Activated CD8-positive, alpha-beta T cell treated with anti-CD3 and anti-CD28 coated beads for 36 hours (primary cell): ENCODE results near the gene ITGA6. TPM values are rescaled to one million over a fixed set of nuclear protein-coding genes. Genes with fewer than 3 reads are reported as not detected.

Experiments
- ATAC-seq: fragments of 200-7000 bp; cut with Tn5 transposase; one replicate; pipeline ENCODE4 v1.10.0; 2021; ENCODE audit warnings: mild to moderate bottlenecking, moderate library complexity
- CTCF ChIA-PET: fragments of 350-600 bp; sonication (Branson Sonifier 250); formaldehyde crosslinking; loops from one replicate; lab custom pipeline; 2021; ENCODE audit warnings: antibody characterized with exemption; lab: Charles Lee
- POLR2A ChIA-PET: fragments of 350-600 bp; sonication (Branson Sonifier 250); formaldehyde crosslinking; loops from one replicate; lab custom pipeline; 2021; ENCODE audit warnings: antibody characterized with exemption; lab: Charles Lee
- DNase-seq: peaks from one replicate; pipeline ENCODE4 v3.0.0-alpha.2; 2020
- H3K27ac Mint-ChIP-seq: one replicate; pipeline ENCODE4 v1.8.0; 2021; ENCODE audit warnings: mild to moderate bottlenecking, mixed read lengths
- H3K27me3 Mint-ChIP-seq: one replicate; pipeline ENCODE4 v1.8.0; 2021; ENCODE audit warnings: mixed read lengths
- H3K36me3 Mint-ChIP-seq: one replicate; pipeline ENCODE4 v1.8.0; 2021; ENCODE audit warnings: low read depth, mixed read lengths
- H3K4me1 Mint-ChIP-seq: one replicate; pipeline ENCODE4 v1.8.0; 2021; ENCODE audit warnings: low read depth, mixed read lengths
- H3K4me3 Mint-ChIP-seq: one replicate; pipeline ENCODE4 v1.8.0; 2021; ENCODE audit warnings: mild to moderate bottlenecking, moderate library complexity, mixed read lengths
- H3K9me3 Mint-ChIP-seq: one replicate; pipeline ENCODE4 v1.8.0; 2021; ENCODE audit warnings: mixed read lengths
- intact Hi-C: fragments of 100-400 bp; cut with micrococcal nuclease; formaldehyde crosslinking; loops from one replicate; pipeline ENCODE4 v1.10.0; 2022
- total RNA-seq, 2 experiments: library from RNA; stranded (reverse); gene quantifications; one replicate each; pipeline ENCODE4 v1.2.3, GENCODE V29; 2021
- TF ChIP-seq, protein P1 (sequence below): fragments of 200-600 bp; IDR thresholded peaks from one replicate; pipeline ENCODE4 v1.8.0; 2022; ENCODE audit warnings: antibody characterized with exemption, mild to moderate bottlenecking

Gene ITGA6
- total RNA-seq, 2 experiments from 2014 or later = 7.9 to 8.4 TPM

DNA sequence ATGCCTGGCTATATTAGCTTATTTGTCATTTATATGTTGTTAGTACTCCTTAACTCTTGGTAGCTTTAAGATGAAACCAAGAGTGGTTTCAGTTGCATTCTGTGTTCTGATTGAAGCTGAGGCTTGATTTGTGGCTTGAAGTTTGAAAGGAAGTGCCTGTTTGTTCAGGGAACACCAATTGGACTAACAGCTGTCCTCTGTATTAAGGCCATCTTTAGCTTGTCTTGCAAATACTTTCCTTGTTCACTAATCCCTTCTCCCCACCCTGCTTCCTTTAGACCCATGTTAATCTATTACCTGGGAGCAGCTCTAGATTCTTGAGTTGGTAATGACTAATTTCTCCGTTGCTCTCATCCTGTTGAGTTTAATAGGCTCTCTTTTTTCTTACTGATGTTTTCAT, 13.4 kb downstream of the ITGA6 start:
- no peak overlapping the region for H3K27ac Mint-ChIP-seq
- ChIA-PET CTCF (interaction anchor here (1.2 to 33.7 kb wide), 5 partner anchors 12 to 313 kb away, joined by 4 to 746 read pairs (median 14); partner anchors contain the start of gene ITGA6), POLR2A (interaction anchor here (0.7 to 6.3 kb wide), 4 partner anchors 12 to 455 kb away, joined by 3 to 43 read pairs (median 5); partner anchors contain the start of gene ITGA6)
- peaks cover 51% of the 10 kb centered on the region for H3K4me1 Mint-ChIP-seq
- H3K4me3 Mint-ChIP-seq = no peak overlapping the region
- no peaks in the 10 kb centered on the region for H3K27me3 Mint-ChIP-seq
- intact Hi-C loops = no loop called here
- DNase-seq (no peak), ATAC-seq (no peak)
- peaks cover 1% of the 10 kb centered on the region for H3K36me3 Mint-ChIP-seq
- TF ChIP-seq, protein P1, sequence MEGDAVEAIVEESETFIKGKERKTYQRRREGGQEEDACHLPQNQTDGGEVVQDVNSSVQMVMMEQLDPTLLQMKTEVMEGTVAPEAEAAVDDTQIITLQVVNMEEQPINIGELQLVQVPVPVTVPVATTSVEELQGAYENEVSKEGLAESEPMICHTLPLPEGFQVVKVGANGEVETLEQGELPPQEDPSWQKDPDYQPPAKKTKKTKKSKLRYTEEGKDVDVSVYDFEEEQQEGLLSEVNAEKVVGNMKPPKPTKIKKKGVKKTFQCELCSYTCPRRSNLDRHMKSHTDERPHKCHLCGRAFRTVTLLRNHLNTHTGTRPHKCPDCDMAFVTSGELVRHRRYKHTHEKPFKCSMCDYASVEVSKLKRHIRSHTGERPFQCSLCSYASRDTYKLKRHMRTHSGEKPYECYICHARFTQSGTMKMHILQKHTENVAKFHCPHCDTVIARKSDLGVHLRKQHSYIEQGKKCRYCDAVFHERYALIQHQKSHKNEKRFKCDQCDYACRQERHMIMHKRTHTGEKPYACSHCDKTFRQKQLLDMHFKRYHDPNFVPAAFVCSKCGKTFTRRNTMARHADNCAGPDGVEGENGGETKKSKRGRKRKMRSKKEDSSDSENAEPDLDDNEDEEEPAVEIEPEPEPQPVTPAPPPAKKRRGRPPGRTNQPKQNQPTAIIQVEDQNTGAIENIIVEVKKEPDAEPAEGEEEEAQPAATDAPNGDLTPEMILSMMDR = no peak
- H3K9me3 Mint-ChIP-seq = no peaks in the 10 kb centered on the region

DNA sequence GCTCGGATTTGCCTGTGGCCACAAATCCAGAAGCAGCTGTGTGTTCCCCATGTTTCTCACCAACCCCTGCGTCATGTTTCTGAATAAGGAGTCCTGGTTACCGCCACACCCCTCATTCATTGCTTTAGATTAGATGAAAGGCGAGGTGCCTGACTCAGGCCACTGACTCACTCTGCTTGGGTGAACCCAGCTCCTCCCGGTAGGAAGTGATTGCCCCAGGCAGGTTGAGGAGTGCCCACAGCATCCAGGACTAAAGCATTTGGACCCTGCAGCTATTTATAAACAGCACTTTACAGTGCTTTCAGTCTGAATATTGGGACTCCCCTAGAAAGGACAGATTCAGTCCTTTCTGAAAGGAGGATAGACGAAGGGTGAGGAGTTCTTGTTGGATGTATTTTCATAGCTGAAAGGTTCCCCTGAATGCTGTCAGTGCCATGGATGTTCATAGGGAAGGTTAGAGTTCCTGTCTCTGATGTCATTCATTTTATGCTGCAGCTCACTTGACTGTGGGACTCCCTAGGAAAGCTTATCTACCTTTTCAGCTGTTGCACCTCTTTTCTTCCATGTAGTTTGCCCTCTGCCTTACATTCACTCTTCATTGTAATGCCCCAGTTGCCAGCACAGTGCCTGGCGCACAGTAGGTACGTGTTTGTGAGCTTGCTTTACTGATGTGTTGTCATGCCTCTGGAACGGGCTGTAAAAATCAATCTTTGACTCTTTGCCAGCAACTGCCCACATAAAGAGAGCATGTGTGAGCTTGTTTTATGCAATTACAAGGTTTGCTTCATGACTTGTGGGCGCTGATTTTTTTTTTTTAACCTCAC, 14.9 kb downstream of the ITGA6 start:
- ATAC-seq (peak; percentile 54), DNase-seq (peak; percentile 80)
- Mint-ChIP-seq H3K36me3 (peaks cover 1% of the 10 kb centered on the region), H3K9me3 (no peaks in the 10 kb centered on the region), H3K4me1 (peaks cover 58% of the 10 kb centered on the region), H3K27me3 (no peaks in the 10 kb centered on the region), H3K4me3 (peak overlapping the region; percentile 44), H3K27ac (peak overlapping the region; percentile 62)
- intact Hi-C loops = no loop called here
- CTCF ChIA-PET = interaction anchor here (0.5 to 33.7 kb wide), 7 partner anchors 9 to 216 kb away, joined by 3 to 746 read pairs (median 4); partner anchors contain the start of gene ITGA6
- POLR2A ChIA-PET = interaction anchor here (0.8 to 6.3 kb wide), 7 partner anchors 9 to 18 kb away, joined by 3 to 43 read pairs (median 4); partner anchors contain the start of gene ITGA6
- TF ChIP-seq, protein P1 = no peak

- DNase-seq = no peak
- Mint-ChIP-seq H3K9me3 (no peaks in the 10 kb centered on the region), H3K4me3 (no peak overlapping the region), H3K27ac (peak overlapping the region; percentile 20), H3K36me3 (peaks cover 1% of the 10 kb centered on the region), H3K27me3 (no peaks in the 10 kb centered on the region), H3K4me1 (peaks cover 66% of the 10 kb centered on the region)
- no peak for ATAC-seq
- intact Hi-C loops = no loop called here
- CTCF ChIA-PET = interaction anchor here (1.4 to 33.7 kb wide), 4 partner anchors 9 to 133 kb away, joined by 3 to 746 read pairs (median 4); no protein-coding TSS in a partner anchor
- POLR2A ChIA-PET = interaction anchor here (1.2 to 1.7 kb wide), 3 partner anchors 8 to 17 kb away, joined by 3 to 6 read pairs (median 4); no protein-coding TSS in a partner anchor
- TF ChIP-seq, protein P1 = no peak
Measured at GRCh38 chr2:172445851-172446250, 18.5 kb downstream of the ITGA6 start.

- TF ChIP-seq, protein P1 = no peak
- Mint-ChIP-seq H3K4me1 (peaks cover 66% of the 10 kb centered on the region), H3K4me3 (no peak overlapping the region), H3K36me3 (peaks cover 1% of the 10 kb centered on the region), H3K27me3 (no peaks in the 10 kb centered on the region), H3K27ac (no peak overlapping the region), H3K9me3 (no peaks in the 10 kb centered on the region)
- ATAC-seq = peak; percentile 41
- intact Hi-C loops = no loop called here
- ChIA-PET CTCF (interaction anchor here (1.2 to 33.7 kb wide), 5 partner anchors 9 to 133 kb away, joined by 3 to 746 read pairs (median 3); no protein-coding TSS in a partner anchor), POLR2A (interaction anchor here (1.2 to 1.7 kb wide), 3 partner anchors 9 to 17 kb away, joined by 3 to 6 read pairs (median 4); no protein-coding TSS in a partner anchor)
- DNase-seq = no peak
Measured at GRCh38 chr2:172446474-172447063, 19.2 kb downstream of the ITGA6 start.
